ENCODE data around the gene ABCA3.

The ABCA3 gene

GRCh38 chr16:2278272-2278608 lies 62.3 kb downstream of the ABCA3 start:
- Histone ChIP-seq H3K4me1 (no peaks in the 10 kb centered on the region), H3K27ac (no peak overlapping the region), H3K4me3 (no peak overlapping the region), H3K36me3 (peaks cover 7 to 62% (median 40%) of the 10 kb centered on the region in 3 donors), H3K27me3 (no peaks in the 10 kb centered on the region), H3K9me3 (no peaks in the 10 kb centered on the region)
- no peak for TF ChIP-seq CTCF (IDR thresholded peaks at IDR 0.05)
- DNase-seq = no peak
- intact Hi-C loops (cut with DNase I; ENCODE audit: low total_unique reads) = no loop called here

GRCh38 chr16:2277466-2278271 lies 62.9 kb downstream of the ABCA3 start:
- H3K36me3 ChIP-seq = peaks cover 7 to 58% (median 36%) of the 10 kb centered on the region in 3 donors
- TF ChIP-seq CTCF (IDR thresholded peaks at IDR 0.05) = no peak
- H3K9me3 ChIP-seq = no peaks in the 10 kb centered on the region
- no peak overlapping the region for H3K27ac ChIP-seq
- H3K4me3 ChIP-seq = no peak overlapping the region
- no peak for DNase-seq
- intact Hi-C loops (cut with DNase I; ENCODE audit: low total_unique reads) = no loop called here
- H3K27me3 ChIP-seq = no peaks in the 10 kb centered on the region
- H3K4me1 ChIP-seq = no peaks in the 10 kb centered on the region

- H3K27ac ChIP-seq = no peak overlapping the region
- H3K36me3 ChIP-seq = peaks cover 7 to 58% (median 36%) of the 10 kb centered on the region in 3 donors
- H3K27me3 ChIP-seq = no peaks in the 10 kb centered on the region
- no peak for TF ChIP-seq CTCF (IDR thresholded peaks at IDR 0.05)
- H3K4me1 ChIP-seq = no peaks in the 10 kb centered on the region
- intact Hi-C loops (cut with DNase I; ENCODE audit: low total_unique reads) = no loop called here
- H3K9me3 ChIP-seq = no peaks in the 10 kb centered on the region
- H3K4me3 ChIP-seq = no peak overlapping the region
- no peak for DNase-seq
These were observed 63.9 kb downstream of the ABCA3 start for GRCh38 chr16:2276368-2277195.

GRCh38 chr16:2275476-2276367 lies 64.8 kb downstream of the ABCA3 start:
- intact Hi-C loops (cut with DNase I; ENCODE audit: low total_unique reads) = no loop called here
- Histone ChIP-seq H3K4me1 (no peaks in the 10 kb centered on the region), H3K4me3 (no peak overlapping the region), H3K9me3 (no peaks in the 10 kb centered on the region), H3K27ac (no peak overlapping the region), H3K27me3 (no peaks in the 10 kb centered on the region), H3K36me3 (peaks cover 2 to 50% (median 29%) of the 10 kb centered on the region in 3 donors)
- no peak for TF ChIP-seq CTCF (IDR thresholded peaks at IDR 0.05)
- DNase-seq = no peak

- intact Hi-C loops (cut with DNase I; ENCODE audit: low total_unique reads) = no loop called here
- H3K4me3 ChIP-seq = no peak overlapping the region
- H3K9me3 ChIP-seq = no peaks in the 10 kb centered on the region
- no peaks in the 10 kb centered on the region for H3K27me3 ChIP-seq
- peaks cover 6 to 12% (median 11%) of the 10 kb centered on the region in 4 donors for H3K4me1 ChIP-seq
- DNase-seq = no peak
- peaks cover 0 to 33% (median 18%) of the 10 kb centered on the region in 3 donors for H3K36me3 ChIP-seq
- TF ChIP-seq CTCF (IDR thresholded peaks at IDR 0.05) = no peak
- no peak overlapping the region for H3K27ac ChIP-seq
These were observed 66.6 kb downstream of the ABCA3 start for GRCh38 chr16:2273931-2274330.

Data from tibial artery (tissue), 4 donors.